ENCODE results near the gene SH3RF3. TPM values are rescaled to one million over a fixed set of nuclear protein-coding genes. Genes with fewer than 3 reads are reported as not detected.

Gene SH3RF3
- total and polyA plus RNA-seq, 9 of the 15 experiments (the other 6 are each of a cell fraction or from before 2014, with no cell fraction given): 0.02 TPM; not detected in 8

- Histone ChIP-seq H3K4me3 (no peak overlapping the region), H3K9ac (ENCODE audit: insufficient read depth in 1 of 2, low read depth in 2 of 2, low read length in 2 of 2) (no peak overlapping the region), H3K4me2 (ENCODE audit: insufficient read depth, low read length) (no peak overlapping the region), H3K79me2 (ENCODE audit: control insufficient read depth, insufficient read depth, low read length) (no peaks in the 10 kb centered on the region), H3K36me3 (ENCODE audit: control insufficient read depth, insufficient read depth, low read length) (no peaks in the 10 kb centered on the region), H3K4me1 (replicated peaks in 1 of 2; ENCODE audit: control insufficient read depth in 2 of 2, insufficient read depth in 2 of 2, low read length in 2 of 2) (peaks cover 0 to 6% of the 10 kb centered on the region in 2 experiments; a peak in 2 of 5 replicates), H3K9me3 (replicated peaks; ENCODE audit: control insufficient read depth, insufficient read depth, low read depth, low read length) (no peaks in the 10 kb centered on the region), H4K20me1 (replicated peaks; ENCODE audit: control insufficient read depth, insufficient read depth, low read length) (no peaks in the 10 kb centered on the region), H3K9me1 (ENCODE audit: control insufficient read depth, insufficient read depth, low read length) (no peaks in the 10 kb centered on the region), H2AFZ (ENCODE audit: low read depth, low read length) (no peak overlapping the region), H3K27ac (ENCODE audit: extremely low read depth, low read depth, low read length) (no peak overlapping the region), H3K27me3 (ENCODE audit: control insufficient read depth in 2 of 2, insufficient read depth in 2 of 2, low read length in 2 of 2) (peaks cover 2 to 37% of the 10 kb centered on the region in 2 experiments; a peak in 3 of 5 replicates)
- intact Hi-C loops (cut with micrococcal nuclease): no loop called here
- ChIA-PET POLR2A (no interaction called here), CTCF (ENCODE audit: low intra/inter-chr PET ratio) (no interaction called here)
- no peak for FAIRE-seq
- ATAC-seq: no peak
- TF ChIP-seq PCBP2 (IDR thresholded peaks at IDR 0.05; ENCODE audit: low read depth, low read length, poor library complexity, severe bottlenecking) (no peak), MED1 (CRISPR knock-in tag; IDR thresholded peaks at IDR 0.05; ENCODE audit: borderline replicate concordance) (no peak), ZNF77 (CRISPR knock-in tag; IDR thresholded peaks at IDR 0.05) (no peak), BRCA1 (IDR thresholded peaks at IDR 0.05) (no peak), BRCA1 (CRISPR knock-in tag; IDR thresholded peaks at IDR 0.05) (no peak), U2AF1 (optimal IDR thresholded peaks at IDR 0.05; ENCODE audit: low read depth, low read length) (no peak), TEAD4 (IDR thresholded peaks at IDR 0.05; ENCODE audit: low read length) (no peak), TEAD4 (CRISPR knock-in tag; IDR thresholded peaks at IDR 0.05; ENCODE audit: borderline replicate concordance) (no peak), YY1 (IDR thresholded peaks at IDR 0.05; ENCODE audit: borderline replicate concordance in 1 of 3, control insufficient read depth in 1 of 3, extremely low read depth in 1 of 3, insufficient read depth in 3 of 3, insufficient read length in 1 of 3, insufficient replicate concordance in 2 of 3, low read depth in 1 of 3, low read length in 2 of 3) (no peak), HCFC1 (IDR thresholded peaks at IDR 0.05; ENCODE audit: low read depth, low read length) (no peak), ZNF324 (CRISPR knock-in tag; IDR thresholded peaks at IDR 0.05) (no peak), DLX4 (CRISPR knock-in tag; IDR thresholded peaks at IDR 0.05) (no peak), TRIM28 (IDR thresholded peaks at IDR 0.05) (no peak), ZKSCAN8 (CRISPR knock-in tag; IDR thresholded peaks at IDR 0.05) (no peak), NFIX (CRISPR knock-in tag; IDR thresholded peaks at IDR 0.05; ENCODE audit: low read depth) (no peak)
- TF ChIP-seq, protein P1, sequence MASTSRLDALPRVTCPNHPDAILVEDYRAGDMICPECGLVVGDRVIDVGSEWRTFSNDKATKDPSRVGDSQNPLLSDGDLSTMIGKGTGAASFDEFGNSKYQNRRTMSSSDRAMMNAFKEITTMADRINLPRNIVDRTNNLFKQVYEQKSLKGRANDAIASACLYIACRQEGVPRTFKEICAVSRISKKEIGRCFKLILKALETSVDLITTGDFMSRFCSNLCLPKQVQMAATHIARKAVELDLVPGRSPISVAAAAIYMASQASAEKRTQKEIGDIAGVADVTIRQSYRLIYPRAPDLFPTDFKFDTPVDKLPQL (IDR thresholded peaks at IDR 0.05; ENCODE audit: extremely low read depth, insufficient read length): no peak
- WGBS (ENCODE audit: insufficient coverage, low coverage, missing lambda C conversion rate): 6% methylated on average over 23 of the region's 56 CpGs
- DNase-seq (ENCODE audit: extremely low read depth in 1 of 4, low spot score in 3 of 4): no peak
- in situ Hi-C loops (cut with MboI): loop anchor here (10.0 kb wide), 1 partner anchor 375 kb away; no protein-coding TSS in a partner anchor
- no TSS peak for BruUV-seq (replicated peaks)
Observed at GRCh38 chr2:109129921-109130722, 1.1 kb downstream of the SH3RF3 start.
